ENCODE data around the gene NAA25.

DNA sequence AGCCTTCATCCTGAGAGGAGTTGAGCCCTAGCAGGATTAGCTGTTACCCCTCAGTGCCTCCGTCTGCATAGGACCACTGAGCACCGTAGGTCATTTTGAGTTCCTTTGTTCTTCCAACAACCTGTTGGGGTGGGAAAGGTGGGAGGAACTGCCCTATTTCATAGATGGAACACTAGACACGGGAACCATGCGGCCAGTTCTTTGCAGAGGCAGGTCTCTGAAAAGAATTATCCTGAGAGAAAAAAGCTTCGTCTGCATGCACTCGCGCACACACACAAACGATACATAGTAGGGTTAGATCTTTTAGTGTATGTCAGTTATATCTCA is 45.3 kb upstream of the NAA25 start:
- TF ChIP-seq, protein P1, sequence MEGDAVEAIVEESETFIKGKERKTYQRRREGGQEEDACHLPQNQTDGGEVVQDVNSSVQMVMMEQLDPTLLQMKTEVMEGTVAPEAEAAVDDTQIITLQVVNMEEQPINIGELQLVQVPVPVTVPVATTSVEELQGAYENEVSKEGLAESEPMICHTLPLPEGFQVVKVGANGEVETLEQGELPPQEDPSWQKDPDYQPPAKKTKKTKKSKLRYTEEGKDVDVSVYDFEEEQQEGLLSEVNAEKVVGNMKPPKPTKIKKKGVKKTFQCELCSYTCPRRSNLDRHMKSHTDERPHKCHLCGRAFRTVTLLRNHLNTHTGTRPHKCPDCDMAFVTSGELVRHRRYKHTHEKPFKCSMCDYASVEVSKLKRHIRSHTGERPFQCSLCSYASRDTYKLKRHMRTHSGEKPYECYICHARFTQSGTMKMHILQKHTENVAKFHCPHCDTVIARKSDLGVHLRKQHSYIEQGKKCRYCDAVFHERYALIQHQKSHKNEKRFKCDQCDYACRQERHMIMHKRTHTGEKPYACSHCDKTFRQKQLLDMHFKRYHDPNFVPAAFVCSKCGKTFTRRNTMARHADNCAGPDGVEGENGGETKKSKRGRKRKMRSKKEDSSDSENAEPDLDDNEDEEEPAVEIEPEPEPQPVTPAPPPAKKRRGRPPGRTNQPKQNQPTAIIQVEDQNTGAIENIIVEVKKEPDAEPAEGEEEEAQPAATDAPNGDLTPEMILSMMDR (conservative IDR thresholded peaks at IDR 0.05; ENCODE audit: low read depth, low read length), result no peak
- TF ChIP-seq, protein P2, sequence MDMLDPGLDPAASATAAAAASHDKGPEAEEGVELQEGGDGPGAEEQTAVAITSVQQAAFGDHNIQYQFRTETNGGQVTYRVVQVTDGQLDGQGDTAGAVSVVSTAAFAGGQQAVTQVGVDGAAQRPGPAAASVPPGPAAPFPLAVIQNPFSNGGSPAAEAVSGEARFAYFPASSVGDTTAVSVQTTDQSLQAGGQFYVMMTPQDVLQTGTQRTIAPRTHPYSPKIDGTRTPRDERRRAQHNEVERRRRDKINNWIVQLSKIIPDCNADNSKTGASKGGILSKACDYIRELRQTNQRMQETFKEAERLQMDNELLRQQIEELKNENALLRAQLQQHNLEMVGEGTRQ (IDR thresholded peaks at IDR 0.05; ENCODE audit: low read depth, low read length), result no peak
- TF ChIP-seq MXI1 (IDR thresholded peaks at IDR 0.05; ENCODE audit: borderline replicate concordance, low read depth, low read length) (no peak), MAFK (IDR thresholded peaks at IDR 0.05; ENCODE audit: low read depth, low read length) (no peak), RAD21 (IDR thresholded peaks at IDR 0.05; ENCODE audit: low read length) (no peak), POLR2A (IDR thresholded peaks at IDR 0.05; ENCODE audit: low read depth, low read length) (no peak), FOS (IDR thresholded peaks at IDR 0.05; ENCODE audit: low read depth, low read length) (no peak), CEBPB (IDR thresholded peaks at IDR 0.05; ENCODE audit: low read depth, low read length) (no peak), NFE2L2 (IDR thresholded peaks at IDR 0.05; ENCODE audit: low read depth, low read length) (no peak), CHD1 (IDR thresholded peaks at IDR 0.05; ENCODE audit: low read depth, low read length) (no peak), SMC3 (IDR thresholded peaks at IDR 0.05; ENCODE audit: low read depth, low read length) (no peak), RCOR1 (IDR thresholded peaks at IDR 0.05; ENCODE audit: insufficient replicate concordance, low read length) (no peak), RFX5 (IDR thresholded peaks at IDR 0.05; ENCODE audit: low read depth, low read length) (no peak)
- TF ChIP-seq, protein P3, sequence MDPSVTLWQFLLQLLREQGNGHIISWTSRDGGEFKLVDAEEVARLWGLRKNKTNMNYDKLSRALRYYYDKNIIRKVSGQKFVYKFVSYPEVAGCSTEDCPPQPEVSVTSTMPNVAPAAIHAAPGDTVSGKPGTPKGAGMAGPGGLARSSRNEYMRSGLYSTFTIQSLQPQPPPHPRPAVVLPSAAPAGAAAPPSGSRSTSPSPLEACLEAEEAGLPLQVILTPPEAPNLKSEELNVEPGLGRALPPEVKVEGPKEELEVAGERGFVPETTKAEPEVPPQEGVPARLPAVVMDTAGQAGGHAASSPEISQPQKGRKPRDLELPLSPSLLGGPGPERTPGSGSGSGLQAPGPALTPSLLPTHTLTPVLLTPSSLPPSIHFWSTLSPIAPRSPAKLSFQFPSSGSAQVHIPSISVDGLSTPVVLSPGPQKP (IDR thresholded peaks at IDR 0.05; ENCODE audit: borderline replicate concordance, low read depth, low read length), result no peak

All from IMR-90 (cell line).